ENCODE data around the gene ANKMY1.

ANKMY1 gene

GRCh38 chr2:240469740-240470139 lies 88.0 kb downstream of the ANKMY1 start:
- Histone ChIP-seq H3K4me2 (ENCODE audit: low read length) (no peak overlapping the region), H3K27me3 (ENCODE audit: control insufficient read depth, insufficient read depth, low read length) (no peaks in the 10 kb centered on the region), H3K27ac (no peak overlapping the region), H3K4me3 (ENCODE audit: low read depth, low read length) (no peak overlapping the region), H3K9ac (no peak overlapping the region), H3K36me3 (ENCODE audit: control insufficient read depth, insufficient read depth, low read length) (no peaks in the 10 kb centered on the region), H3K9me3 (ENCODE audit: control insufficient read depth, low read length) (no peaks in the 10 kb centered on the region), H3K4me1 (no peaks in the 10 kb centered on the region), H2AFZ (no peak overlapping the region), H3K79me2 (no peaks in the 10 kb centered on the region)
- TF ChIP-seq, protein P1, sequence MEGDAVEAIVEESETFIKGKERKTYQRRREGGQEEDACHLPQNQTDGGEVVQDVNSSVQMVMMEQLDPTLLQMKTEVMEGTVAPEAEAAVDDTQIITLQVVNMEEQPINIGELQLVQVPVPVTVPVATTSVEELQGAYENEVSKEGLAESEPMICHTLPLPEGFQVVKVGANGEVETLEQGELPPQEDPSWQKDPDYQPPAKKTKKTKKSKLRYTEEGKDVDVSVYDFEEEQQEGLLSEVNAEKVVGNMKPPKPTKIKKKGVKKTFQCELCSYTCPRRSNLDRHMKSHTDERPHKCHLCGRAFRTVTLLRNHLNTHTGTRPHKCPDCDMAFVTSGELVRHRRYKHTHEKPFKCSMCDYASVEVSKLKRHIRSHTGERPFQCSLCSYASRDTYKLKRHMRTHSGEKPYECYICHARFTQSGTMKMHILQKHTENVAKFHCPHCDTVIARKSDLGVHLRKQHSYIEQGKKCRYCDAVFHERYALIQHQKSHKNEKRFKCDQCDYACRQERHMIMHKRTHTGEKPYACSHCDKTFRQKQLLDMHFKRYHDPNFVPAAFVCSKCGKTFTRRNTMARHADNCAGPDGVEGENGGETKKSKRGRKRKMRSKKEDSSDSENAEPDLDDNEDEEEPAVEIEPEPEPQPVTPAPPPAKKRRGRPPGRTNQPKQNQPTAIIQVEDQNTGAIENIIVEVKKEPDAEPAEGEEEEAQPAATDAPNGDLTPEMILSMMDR (IDR thresholded peaks at IDR 0.05), result no peak

GRCh38 chr2:240469239-240469636 lies 88.5 kb downstream of the ANKMY1 start:
- Histone ChIP-seq H2AFZ (no peak overlapping the region), H3K4me3 (ENCODE audit: low read depth, low read length) (no peak overlapping the region), H3K4me1 (no peaks in the 10 kb centered on the region), H3K36me3 (ENCODE audit: control insufficient read depth, insufficient read depth, low read length) (no peaks in the 10 kb centered on the region), H3K9ac (no peak overlapping the region), H3K4me2 (ENCODE audit: low read length) (no peak overlapping the region), H3K79me2 (no peaks in the 10 kb centered on the region), H3K27me3 (ENCODE audit: control insufficient read depth, insufficient read depth, low read length) (no peaks in the 10 kb centered on the region), H3K27ac (no peak overlapping the region), H3K9me3 (ENCODE audit: control insufficient read depth, low read length) (no peaks in the 10 kb centered on the region)
- TF ChIP-seq, protein P1 (IDR thresholded peaks at IDR 0.05), result no peak

DNA sequence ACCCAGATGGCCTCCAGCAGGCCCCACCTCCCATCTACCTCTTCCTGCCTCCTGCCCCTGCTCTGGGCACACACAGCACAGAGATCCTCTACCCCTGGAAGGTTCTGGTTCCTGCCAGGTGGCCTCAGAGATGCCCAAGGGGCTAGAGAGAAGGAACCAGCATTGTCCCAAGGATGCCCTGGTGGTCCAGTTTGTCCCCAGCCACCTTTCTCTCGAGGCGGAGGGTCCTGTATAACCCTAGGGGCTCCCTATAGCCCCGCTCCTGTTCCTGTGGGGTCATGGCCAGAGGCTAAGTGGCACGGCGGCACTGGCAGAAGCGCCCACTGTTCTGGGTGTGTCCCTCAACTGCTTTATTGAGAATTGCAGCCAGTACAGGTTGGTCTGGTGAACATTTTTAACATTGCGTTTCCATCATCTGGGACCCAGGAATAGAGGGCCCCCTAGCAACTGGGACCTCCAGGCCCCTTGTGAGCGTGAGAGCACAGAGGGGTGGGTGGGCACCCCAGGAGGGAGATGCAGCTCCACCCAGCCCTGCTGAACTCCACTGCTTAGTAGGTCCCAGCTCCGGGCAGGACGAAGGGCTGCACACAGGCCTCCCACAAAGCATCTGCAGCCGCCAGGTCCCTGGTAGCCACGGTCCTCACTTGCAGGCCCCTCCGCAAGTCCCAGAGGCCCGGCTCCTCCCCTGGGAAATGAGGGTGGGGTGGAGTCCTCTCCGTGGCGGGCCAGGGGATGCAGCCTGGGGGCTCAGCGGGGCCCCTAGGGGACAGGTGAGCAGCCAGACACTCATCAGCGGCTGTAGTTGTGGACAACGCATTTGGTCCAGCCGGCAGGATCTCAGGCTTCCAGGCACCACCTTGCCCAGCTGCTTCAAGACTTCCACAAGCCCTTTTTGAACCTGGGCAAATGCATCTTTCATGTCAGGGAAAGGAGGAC lies 89.2 kb downstream of the ANKMY1 start:
- H3K9ac ChIP-seq, result no peak overlapping the region
- no peaks in the 10 kb centered on the region for H3K79me2 ChIP-seq
- H3K4me2 ChIP-seq (ENCODE audit: low read length), result no peak overlapping the region
- no peaks in the 10 kb centered on the region for H3K36me3 ChIP-seq (ENCODE audit: control insufficient read depth, insufficient read depth, low read length)
- no peak overlapping the region for H3K4me3 ChIP-seq (ENCODE audit: low read depth, low read length)
- H3K9me3 ChIP-seq (ENCODE audit: control insufficient read depth, low read length), result no peaks in the 10 kb centered on the region
- H3K4me1 ChIP-seq, result no peaks in the 10 kb centered on the region
- TF ChIP-seq, protein P1 (IDR thresholded peaks at IDR 0.05), result no peak
- no peaks in the 10 kb centered on the region for H3K27me3 ChIP-seq (ENCODE audit: control insufficient read depth, insufficient read depth, low read length)
- H3K27ac ChIP-seq, result no peak overlapping the region
- no peak overlapping the region for H2AFZ ChIP-seq

GRCh38 chr2:240467659-240468302 lies 90.0 kb downstream of the ANKMY1 start:
- H3K4me3 ChIP-seq (ENCODE audit: low read depth, low read length), result no peak overlapping the region
- no peak overlapping the region for H3K27ac ChIP-seq
- H3K4me2 ChIP-seq (ENCODE audit: low read length), result no peak overlapping the region
- no peaks in the 10 kb centered on the region for H3K36me3 ChIP-seq (ENCODE audit: control insufficient read depth, insufficient read depth, low read length)
- TF ChIP-seq, protein P1 (IDR thresholded peaks at IDR 0.05), result no peak
- H3K27me3 ChIP-seq (ENCODE audit: control insufficient read depth, insufficient read depth, low read length), result no peaks in the 10 kb centered on the region
- no peaks in the 10 kb centered on the region for H3K4me1 ChIP-seq
- no peak overlapping the region for H2AFZ ChIP-seq
- H3K79me2 ChIP-seq, result no peaks in the 10 kb centered on the region
- no peak overlapping the region for H3K9ac ChIP-seq
- no peaks in the 10 kb centered on the region for H3K9me3 ChIP-seq (ENCODE audit: control insufficient read depth, low read length)

Data from parathyroid adenoma (tissue), 2 donors.